ENCODE measurements around the gene DEPDC1B. TPM values are rescaled to one million over a fixed set of nuclear protein-coding genes. Genes with fewer than 3 reads are reported as not detected.

DEPDC1B gene
- polyA plus RNA-seq, 1 donor from 2014 or later: 7.1 TPM

DNA sequence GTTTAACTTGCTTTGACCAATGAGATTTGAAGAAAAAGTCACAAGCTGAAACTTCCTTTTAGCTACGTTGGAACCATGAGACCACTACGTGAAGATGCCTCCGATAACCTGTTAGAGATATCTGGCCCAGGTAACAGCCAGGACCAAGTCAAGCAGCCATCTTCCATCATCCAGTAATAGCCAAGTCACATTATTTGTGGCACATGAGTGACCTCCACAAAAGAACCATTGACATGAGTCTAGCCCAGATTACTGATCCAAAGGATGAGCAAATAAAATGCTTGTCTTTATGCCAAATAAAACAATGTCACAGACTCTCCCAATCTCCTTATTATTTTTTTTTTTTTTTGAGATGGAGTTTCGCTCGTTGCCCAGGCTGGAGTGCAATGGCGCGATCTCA lies 1.6 kb downstream of the DEPDC1B start:
- Histone ChIP-seq H3K4me3 (ENCODE audit: low read length) (no peak overlapping the region), H2AFZ (ENCODE audit: low read depth, low read length) (no peak overlapping the region), H3K27me3 (ENCODE audit: insufficient read depth, low read depth, low read length) (no peaks in the 10 kb centered on the region)

GRCh38 chr5:60690326-60690725 lies 9.6 kb downstream of the DEPDC1B start:
- Histone ChIP-seq H2AFZ (ENCODE audit: low read depth, low read length) (no peak overlapping the region), H3K27me3 (ENCODE audit: insufficient read depth, low read depth, low read length) (no peaks in the 10 kb centered on the region), H3K9me2 (ENCODE audit: insufficient read depth, low read length) (no peaks in the 10 kb centered on the region), H3K4me2 (ENCODE audit: low read length) (no peak overlapping the region), H3F3A (ENCODE audit: insufficient read depth, low read length, poor library complexity, severe bottlenecking) (no peaks in the 10 kb centered on the region), H3K9ac (ENCODE audit: low read length) (no peak overlapping the region), H4K20me1 (ENCODE audit: insufficient read depth) (no peaks in the 10 kb centered on the region), H3K79me2 (replicated peaks; ENCODE audit: insufficient read depth, low read length) (peaks cover 54% of the 10 kb centered on the region), H3K27ac (ENCODE audit: low read length) (no peak overlapping the region), H3K4me3 (ENCODE audit: low read length) (no peak overlapping the region), H3K36me3 (ENCODE audit: insufficient read depth, low read length) (no peaks in the 10 kb centered on the region), H3K9me3 (ENCODE audit: low read length) (no peaks in the 10 kb centered on the region)
- no peak for TF ChIP-seq REST (IDR thresholded peaks at IDR 0.05; ENCODE audit: borderline replicate concordance)
- no peak for TF ChIP-seq MXI1 (conservative IDR thresholded peaks at IDR 0.05; ENCODE audit: poor library complexity, severe bottlenecking)
- no peak for TF ChIP-seq EZH2 (IDR thresholded peaks at IDR 0.05; ENCODE audit: borderline replicate concordance, insufficient read depth, low read length, poor library complexity, severe bottlenecking)
- TF ChIP-seq RAD21 (conservative IDR thresholded peaks at IDR 0.05): no peak

More for the DNA sequence above, 1.6 kb downstream of the DEPDC1B start:
- H3K9me3 ChIP-seq (ENCODE audit: low read length): no peaks in the 10 kb centered on the region
- TF ChIP-seq TAF1 (IDR thresholded peaks at IDR 0.05; ENCODE audit: low read depth): no peak
- TF ChIP-seq RAD21 (conservative IDR thresholded peaks at IDR 0.05): no peak
- TF ChIP-seq REST (IDR thresholded peaks at IDR 0.05; ENCODE audit: borderline replicate concordance): no peak
- TF ChIP-seq SMC3 (conservative IDR thresholded peaks at IDR 0.05; ENCODE audit: poor library complexity): no peak
- TF ChIP-seq CTCF (IDR thresholded peaks at IDR 0.05; ENCODE audit: poor library complexity, severe bottlenecking): no peak
- TF ChIP-seq POLR2AphosphoS5 (IDR thresholded peaks at IDR 0.05): no peak
- TF ChIP-seq EZH2 (IDR thresholded peaks at IDR 0.05; ENCODE audit: borderline replicate concordance, insufficient read depth, low read length, poor library complexity, severe bottlenecking): no peak
- TF ChIP-seq MXI1 (conservative IDR thresholded peaks at IDR 0.05; ENCODE audit: poor library complexity, severe bottlenecking): no peak
- no peak for TF ChIP-seq EP300 (conservative IDR thresholded peaks at IDR 0.05; ENCODE audit: poor library complexity, severe bottlenecking)
- H3K79me2 ChIP-seq (replicated peaks; ENCODE audit: insufficient read depth, low read length): peaks cover 42% of the 10 kb centered on the region
- no peak overlapping the region for H3K4me2 ChIP-seq (ENCODE audit: low read length)
- no peak overlapping the region for H3K27ac ChIP-seq (ENCODE audit: low read length)
- no peaks in the 10 kb centered on the region for H3K36me3 ChIP-seq (ENCODE audit: insufficient read depth, low read length)
- H3F3A ChIP-seq (ENCODE audit: insufficient read depth, low read length, poor library complexity, severe bottlenecking): no peaks in the 10 kb centered on the region
- no peaks in the 10 kb centered on the region for H3K9me2 ChIP-seq (ENCODE audit: insufficient read depth, low read length)
- H4K20me1 ChIP-seq (ENCODE audit: insufficient read depth): no peaks in the 10 kb centered on the region
- no peak overlapping the region for H3K9ac ChIP-seq (ENCODE audit: low read length)

Data from neural cell (in vitro differentiated cells).